GM20000 (cell line): ENCODE results near the gene FAM227B.
"Not testable (repeated sequence)": the region's sequence is repeated elsewhere in the genome, so short reads cannot be mapped to it uniquely, and the experiment has no call there.

ENCODE experiments used
- DNase-seq: peaks from one replicate; pipeline ENCODE4 v3.0.0; 2012; ENCODE audit warnings: low spot score
- CTCF ChIP-seq: IDR thresholded peaks from 2 replicates; pipeline ENCODE4 v1.5.1; 2012; ENCODE audit warnings: mild to moderate bottlenecking, control low read depth; ENCODE audit errors: extremely low read depth, missing control alignments

The FAM227B gene

GRCh38 chr15:49620658-49621368 lies at the start of gene FAM227B, which contains the start of gene DTWD1:
TSS of gene FAM227B (minus strand) at chr15:49620818. CDS start at chr15:49615171, 5,647 bp downstream.
TSS of gene DTWD1 (plus strand) at chr15:49621048. CDS start at chr15:49625168, 4,120 bp downstream.
- no peak for TF ChIP-seq CTCF
- DNase-seq = peak; percentile 89

GRCh38 chr15:49669288-49669687 lies 48.7 kb upstream of the FAM227B start:
- no peak for TF ChIP-seq CTCF
- DNase-seq = no peak

GRCh38 chr15:49666486-49666885 lies 45.9 kb upstream of the FAM227B start:
- not testable (repeated sequence) for DNase-seq

GRCh38 chr15:49664716-49665115 lies 44.1 kb upstream of the FAM227B start:
- TF ChIP-seq CTCF = no peak
- no peak for DNase-seq

GRCh38 chr15:49656734-49657133 lies 36.1 kb upstream of the FAM227B start:
- no peak for DNase-seq
- TF ChIP-seq CTCF = no peak

- DNase-seq = no peak
- no peak for TF ChIP-seq CTCF
Observed at GRCh38 chr15:49652922-49653321, 32.3 kb upstream of the FAM227B start.

- DNase-seq = no peak
- no peak for TF ChIP-seq CTCF
Observed at GRCh38 chr15:49650676-49651075, 30.1 kb upstream of the FAM227B start.

GRCh38 chr15:49649987-49650386 lies 29.4 kb upstream of the FAM227B start:
- no peak for TF ChIP-seq CTCF
- DNase-seq = no peak
